Measurements from ENCODE around the gene TLE2. TPM values are rescaled to one million over a fixed set of nuclear protein-coding genes. Genes with fewer than 3 reads are reported as not detected.
"Not testable (repeated sequence)": the region's sequence is repeated elsewhere in the genome, so short reads cannot be mapped to it uniquely, and the experiment has no call there.

Gene TLE2
- total RNA-seq, 1 experiment from 2014 or later = 6.2 TPM

DNA sequence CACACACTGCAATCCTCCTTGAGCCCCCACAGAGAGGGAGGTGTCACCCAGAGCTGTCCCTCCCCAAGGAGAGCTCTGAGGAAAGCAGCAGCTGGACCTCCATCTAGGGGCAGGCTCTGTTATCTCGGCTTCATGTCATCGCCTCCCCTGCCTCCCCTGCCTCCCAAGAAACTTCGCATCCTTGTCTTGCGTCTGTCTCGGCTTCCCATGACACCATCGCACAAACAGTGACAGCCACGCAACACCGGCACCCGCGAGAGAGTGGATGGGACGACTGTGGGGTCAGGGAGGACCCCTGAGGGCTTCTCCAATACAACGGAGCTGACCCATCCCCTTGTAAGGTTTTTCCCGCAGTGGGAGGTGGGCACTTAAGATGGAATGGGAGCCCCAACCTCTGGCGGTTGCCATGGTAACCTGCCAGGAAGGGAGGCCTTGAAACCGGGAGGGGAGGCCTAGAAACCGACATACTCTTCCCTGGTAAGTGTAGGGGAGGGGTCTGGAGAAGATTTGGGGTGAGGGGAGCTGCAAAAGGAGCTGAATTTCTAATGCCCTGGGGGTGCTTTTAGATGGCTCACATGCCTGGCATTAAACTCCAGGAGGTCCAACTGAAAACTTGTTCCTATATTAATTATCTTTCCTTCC lies 16.3 kb downstream of the TLE2 start:
- no peak for ATAC-seq
- H3K9me3 ChIP-seq (ENCODE audit: control insufficient read depth, insufficient read depth, low read depth, low read length) = no peaks in the 10 kb centered on the region
- CTCF ChIA-PET = no interaction called here
- in situ Hi-C loops (cut with HindIII; ENCODE audit: low pct_unique_long_range_greater_than_20kb, low sequenced_read_pairs) (no loop called here), intact Hi-C loops (cut with micrococcal nuclease; ENCODE audit: unreplicated experiment) (no loop called here)
- no peaks in the 10 kb centered on the region for H3K27me3 ChIP-seq (ENCODE audit: control insufficient read depth, insufficient read depth, low read length)
- no peaks in the 10 kb centered on the region for H3K36me3 ChIP-seq (ENCODE audit: control insufficient read depth, insufficient read depth, low read length)
- 0 out of 2 replicates have a peak, but pooled peaks cover 5% of the 10 kb centered on the region for H3K4me1 ChIP-seq (ENCODE audit: control insufficient read depth, insufficient read depth, low read length)
- no TSS peak for BruUV-seq (replicated peaks)
- no peak overlapping the region for H3K4me3 ChIP-seq (ENCODE audit: low read depth in 2 of 2, low read length in 2 of 2)
- POLR2A ChIA-PET = no interaction called here
- DNase-seq (ENCODE audit: low read depth, low spot score) = no peak
- no peak overlapping the region for H3K27ac ChIP-seq (ENCODE audit: low read length)
- no peak for TF ChIP-seq POLR2AphosphoS5 (IDR thresholded peaks at IDR 0.05; ENCODE audit: low read depth, low read length)
- TF ChIP-seq TCF7L2 (IDR thresholded peaks at IDR 0.05; ENCODE audit: low read depth, low read length) = no peak
- TF ChIP-seq, protein P1, sequence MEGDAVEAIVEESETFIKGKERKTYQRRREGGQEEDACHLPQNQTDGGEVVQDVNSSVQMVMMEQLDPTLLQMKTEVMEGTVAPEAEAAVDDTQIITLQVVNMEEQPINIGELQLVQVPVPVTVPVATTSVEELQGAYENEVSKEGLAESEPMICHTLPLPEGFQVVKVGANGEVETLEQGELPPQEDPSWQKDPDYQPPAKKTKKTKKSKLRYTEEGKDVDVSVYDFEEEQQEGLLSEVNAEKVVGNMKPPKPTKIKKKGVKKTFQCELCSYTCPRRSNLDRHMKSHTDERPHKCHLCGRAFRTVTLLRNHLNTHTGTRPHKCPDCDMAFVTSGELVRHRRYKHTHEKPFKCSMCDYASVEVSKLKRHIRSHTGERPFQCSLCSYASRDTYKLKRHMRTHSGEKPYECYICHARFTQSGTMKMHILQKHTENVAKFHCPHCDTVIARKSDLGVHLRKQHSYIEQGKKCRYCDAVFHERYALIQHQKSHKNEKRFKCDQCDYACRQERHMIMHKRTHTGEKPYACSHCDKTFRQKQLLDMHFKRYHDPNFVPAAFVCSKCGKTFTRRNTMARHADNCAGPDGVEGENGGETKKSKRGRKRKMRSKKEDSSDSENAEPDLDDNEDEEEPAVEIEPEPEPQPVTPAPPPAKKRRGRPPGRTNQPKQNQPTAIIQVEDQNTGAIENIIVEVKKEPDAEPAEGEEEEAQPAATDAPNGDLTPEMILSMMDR (IDR thresholded peaks at IDR 0.05) = no peak
- no peak for TF ChIP-seq REST (IDR thresholded peaks at IDR 0.05; ENCODE audit: insufficient read depth in 1 of 2, low read depth in 2 of 2, low read length in 1 of 2)
- TF ChIP-seq SIN3A (IDR thresholded peaks at IDR 0.05; ENCODE audit: borderline replicate concordance, insufficient read depth, low read depth, low read length) = no peak

GRCh38 chr19:3012059-3012458 lies 17.0 kb downstream of the TLE2 start:
- H3K27ac ChIP-seq (ENCODE audit: low read length); H3K27me3 ChIP-seq (ENCODE audit: control insufficient read depth, insufficient read depth, low read length); POLR2A ChIA-PET; intact Hi-C loops (cut with micrococcal nuclease; ENCODE audit: unreplicated experiment); H3K9me3 ChIP-seq (ENCODE audit: control insufficient read depth, insufficient read depth, low read depth, low read length); H3K36me3 ChIP-seq (ENCODE audit: control insufficient read depth, insufficient read depth, low read length); DNase-seq (ENCODE audit: low read depth, low spot score); BruUV-seq (replicated peaks); H3K4me1 ChIP-seq (ENCODE audit: control insufficient read depth, insufficient read depth, low read length); in situ Hi-C loops (cut with HindIII; ENCODE audit: low pct_unique_long_range_greater_than_20kb, low sequenced_read_pairs); H3K4me3 ChIP-seq (ENCODE audit: low read depth in 2 of 2, low read length in 2 of 2); ATAC-seq: not testable (repeated sequence)
- CTCF ChIA-PET = interaction anchor here (0.6 kb wide), 1 partner anchor 11 kb away, joined by 4 read pairs; no protein-coding TSS in a partner anchor

DNA sequence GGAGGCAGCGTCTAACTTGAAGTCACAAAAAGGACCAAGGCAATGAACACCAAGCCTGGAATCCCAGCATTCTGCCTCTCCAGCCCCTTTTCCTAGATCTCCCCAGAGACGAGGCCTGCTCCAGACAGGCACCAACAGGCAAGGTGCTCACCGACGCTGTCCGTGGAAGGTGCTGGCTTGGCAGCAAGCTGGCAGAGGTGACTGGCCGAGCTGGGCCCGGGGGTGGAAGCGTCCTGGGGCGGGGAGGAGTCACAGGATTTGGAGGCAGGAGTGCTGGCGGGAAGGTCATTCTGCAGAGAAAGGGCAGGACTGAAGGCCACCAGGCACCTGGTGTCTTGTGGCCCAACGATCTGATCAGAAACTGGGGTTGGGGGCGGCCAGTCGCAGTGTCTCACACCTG lies 18.2 kb downstream of the TLE2 start:
- ChIA-PET CTCF (no interaction called here), POLR2A (no interaction called here)
- Histone ChIP-seq H3K4me3 (ENCODE audit: low read depth in 2 of 2, low read length in 2 of 2) (no peak overlapping the region), H3K9me3 (ENCODE audit: control insufficient read depth, insufficient read depth, low read depth, low read length) (no peaks in the 10 kb centered on the region), H3K27ac (ENCODE audit: low read length) (no peak overlapping the region), H3K27me3 (ENCODE audit: control insufficient read depth, insufficient read depth, low read length) (no peaks in the 10 kb centered on the region), H3K4me1 (ENCODE audit: control insufficient read depth, insufficient read depth, low read length) (0 out of 2 replicates have a peak, but pooled peaks cover 5% of the 10 kb centered on the region), H3K36me3 (ENCODE audit: control insufficient read depth, insufficient read depth, low read length) (no peaks in the 10 kb centered on the region)
- intact Hi-C loops (cut with micrococcal nuclease; ENCODE audit: unreplicated experiment) = no loop called here
- TF ChIP-seq, protein P1 (IDR thresholded peaks at IDR 0.05) = no peak
- no peak for TF ChIP-seq SIN3A (IDR thresholded peaks at IDR 0.05; ENCODE audit: borderline replicate concordance, insufficient read depth, low read depth, low read length)
- TF ChIP-seq REST (IDR thresholded peaks at IDR 0.05; ENCODE audit: insufficient read depth in 1 of 2, low read depth in 2 of 2, low read length in 1 of 2) = no peak
- TF ChIP-seq TCF7L2 (IDR thresholded peaks at IDR 0.05; ENCODE audit: low read depth, low read length) = no peak
- no peak for TF ChIP-seq POLR2AphosphoS5 (IDR thresholded peaks at IDR 0.05; ENCODE audit: low read depth, low read length)
- DNase-seq (ENCODE audit: low read depth, low spot score) = no peak
- ATAC-seq = no peak
- BruUV-seq (replicated peaks) = no TSS peak
- in situ Hi-C loops (cut with HindIII; ENCODE audit: low pct_unique_long_range_greater_than_20kb, low sequenced_read_pairs) = no loop called here

Measured in Panc1 (cell line).